Measurements from ENCODE around the gene SACS. TPM values are rescaled to one million over a fixed set of nuclear protein-coding genes. Genes with fewer than 3 reads are reported as not detected.

SACS gene
- total and polyA plus RNA-seq, 2 donors (not counting 1 experiment from before 2014, with no cell fraction given), result 6.8 to 21.4 TPM

GRCh38 chr13:23467048-23467931, 33.8 kb upstream of the SACS start:
- TF ChIP-seq CTCF (IDR thresholded peaks at IDR 0.05) (no peak), EZH2 (IDR thresholded peaks at IDR 0.05; ENCODE audit: borderline replicate concordance, insufficient read depth, low read depth, low read length, poor library complexity, severe bottlenecking) (no peak)
- intact Hi-C loops (cut with micrococcal nuclease), result loop anchor here (2.0 to 10.0 kb wide), 3 partner anchors 92 to 1818 kb away; partner anchors contain the start of gene MTMR6
- Mint-ChIP-seq H3K9me3 (ENCODE audit: insufficient read depth) (no peaks in the 10 kb centered on the region), H3K27me3 (peaks cover 55% of the 10 kb centered on the region), H3K4me1 (peaks cover 8% of the 10 kb centered on the region), H3K27ac (no peak overlapping the region), H3K4me3 (no peak overlapping the region)
- Histone ChIP-seq H3K27me3 (replicated peaks in 1 of 4; ENCODE audit: control extremely low read depth in 1 of 4, control insufficient read depth in 3 of 4, insufficient read depth in 4 of 4, low read length in 3 of 4) (peaks cover 0 to 19% (median 9%) of the 10 kb centered on the region in 4 experiments), H3K9ac (ENCODE audit: low read length) (no peak overlapping the region), H4K20me1 (ENCODE audit: control insufficient read depth, insufficient read depth, low read length, poor library complexity, severe bottlenecking) (no peaks in the 10 kb centered on the region), H3K36me3 (replicated peaks in 1 of 2; ENCODE audit: control extremely low read depth in 1 of 2, control insufficient read depth in 1 of 2, extremely low read depth in 1 of 2, insufficient read depth in 2 of 2, low read length in 1 of 2) (no peaks in the 10 kb centered on the region), H3K9me3 (ENCODE audit: control extremely low read depth in 1 of 3, control insufficient read depth in 2 of 3, insufficient read depth in 1 of 3, low read length in 2 of 3) (peaks cover 0 to 3% (median 0%) of the 10 kb centered on the region in 3 donors), H2AFZ (ENCODE audit: insufficient read depth, low read depth, low read length, poor library complexity, severe bottlenecking) (peak overlapping the region; percentile 79), H3K79me2 (ENCODE audit: control insufficient read depth, insufficient read depth, low read length) (no peaks in the 10 kb centered on the region), H3K4me2 (replicated peaks; ENCODE audit: low read depth, low read length, poor library complexity, severe bottlenecking) (peak overlapping the region; percentile 81), H3K4me3 (ENCODE audit: control extremely low read depth in 1 of 5, extremely low read depth in 1 of 5, insufficient read depth in 1 of 5, low read depth in 2 of 5, low read length in 4 of 5) (no peak overlapping the region), H3K27ac (ENCODE audit: low read length in 2 of 2) (no peak overlapping the region), H3K4me1 (ENCODE audit: control insufficient read depth in 2 of 2, insufficient read depth in 2 of 2, low read length in 2 of 2) (peaks cover 4 to 12% of the 10 kb centered on the region in 2 donors)
- ChIA-PET POLR2A (interaction anchor here (0.6 kb wide), 1 partner anchor 51 kb away, joined by 3 read pairs; no protein-coding TSS in a partner anchor), CTCF (interaction anchor here (0.6 to 4.8 kb wide), 21 partner anchors 8 to 758 kb away, joined by 3 to 28 read pairs (median 3); partner anchors contain the start of gene C1QTNF9B)
- DNase-seq, result no peak
- WGBS (ENCODE audit: insufficient coverage), result 75% methylated on average over 11 of the region's 14 CpGs
- ATAC-seq (ENCODE audit: low read depth), result no peak
